Body of pancreas (tissue), 4 donors: Measurements from ENCODE around the gene ANXA3.

Experiments
- POLR2A ChIP-seq, 3 donors: fragments of 450-650 bp; IDR thresholded peaks; one replicate each; pipeline ENCODE4 v1.6.1; 2016; ENCODE audit warnings: antibody characterized with exemption in 3 of 3, mild to moderate bottlenecking in 2 of 3
- TF ChIP-seq, protein P1 (sequence below), 7 experiments: fragments of 450-650 bp in 4 of 7; fragments of 200-600 bp in 3 of 7; sonication (generic) in 3 of 7; IDR thresholded peaks; one replicate each; pipeline ENCODE4 v1.5.1; 2016 to 2019; ENCODE audit warnings: antibody characterized with exemption in 7 of 7

- no peak for TF ChIP-seq POLR2A (IDR thresholded peaks at IDR 0.05)
- TF ChIP-seq, protein P1, sequence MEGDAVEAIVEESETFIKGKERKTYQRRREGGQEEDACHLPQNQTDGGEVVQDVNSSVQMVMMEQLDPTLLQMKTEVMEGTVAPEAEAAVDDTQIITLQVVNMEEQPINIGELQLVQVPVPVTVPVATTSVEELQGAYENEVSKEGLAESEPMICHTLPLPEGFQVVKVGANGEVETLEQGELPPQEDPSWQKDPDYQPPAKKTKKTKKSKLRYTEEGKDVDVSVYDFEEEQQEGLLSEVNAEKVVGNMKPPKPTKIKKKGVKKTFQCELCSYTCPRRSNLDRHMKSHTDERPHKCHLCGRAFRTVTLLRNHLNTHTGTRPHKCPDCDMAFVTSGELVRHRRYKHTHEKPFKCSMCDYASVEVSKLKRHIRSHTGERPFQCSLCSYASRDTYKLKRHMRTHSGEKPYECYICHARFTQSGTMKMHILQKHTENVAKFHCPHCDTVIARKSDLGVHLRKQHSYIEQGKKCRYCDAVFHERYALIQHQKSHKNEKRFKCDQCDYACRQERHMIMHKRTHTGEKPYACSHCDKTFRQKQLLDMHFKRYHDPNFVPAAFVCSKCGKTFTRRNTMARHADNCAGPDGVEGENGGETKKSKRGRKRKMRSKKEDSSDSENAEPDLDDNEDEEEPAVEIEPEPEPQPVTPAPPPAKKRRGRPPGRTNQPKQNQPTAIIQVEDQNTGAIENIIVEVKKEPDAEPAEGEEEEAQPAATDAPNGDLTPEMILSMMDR (IDR thresholded peaks at IDR 0.05) = no peak
Measured at GRCh38 chr4:78532046-78532445, 19.5 kb upstream of the ANXA3 start.
